Liver (tissue), 9 donors: ENCODE measurements around the gene NUP93. TPM values are rescaled to one million over a fixed set of nuclear protein-coding genes. Genes with fewer than 3 reads are reported as not detected.

Source experiments
- DNase-seq: peaks from one replicate; pipeline ENCODE4 v3.0.0-alpha.2; 2017; ENCODE audit warnings: low spot score
- H3K27ac ChIP-seq, 2 donors: one replicate each; pipeline ENCODE4 v1.7.0; 2013; ENCODE audit warnings: inconsistent platforms in 2 of 2, low read length in 2 of 2, control low read depth in 1 of 2, low read depth in 1 of 2, mild to moderate bottlenecking in 1 of 2
- H3K27me3 ChIP-seq, 4 donors: one replicate each; pipeline versions ENCODE4 v1.6.1 to v1.7.0; 2013; ENCODE audit warnings: low read length in 3 of 4, inconsistent platforms in 1 of 4, mild to moderate bottlenecking in 1 of 4, moderate library complexity in 1 of 4; ENCODE audit not compliant: control insufficient read depth in 4 of 4, insufficient read depth in 4 of 4
- H3K36me3 ChIP-seq, 4 donors: one replicate each; pipeline versions ENCODE4 v1.6.1 to v1.7.0; 2013; ENCODE audit warnings: low read length in 3 of 4, mild to moderate bottlenecking in 3 of 4, low read depth in 1 of 4, moderate library complexity in 1 of 4; ENCODE audit not compliant: control insufficient read depth in 4 of 4, insufficient read depth in 3 of 4
- H3K4me1 ChIP-seq, 4 donors: one replicate each; pipeline versions ENCODE4 v1.6.1 to v1.7.0; 2013; ENCODE audit warnings: low read length in 3 of 4, mild to moderate bottlenecking in 3 of 4, moderate library complexity in 1 of 4; ENCODE audit not compliant: control insufficient read depth in 4 of 4, insufficient read depth in 4 of 4
- H3K4me3 ChIP-seq, 3 donors: one replicate each; pipeline versions ENCODE4 v1.6.1 to v1.7.0; 2013; ENCODE audit warnings: low read length in 3 of 3, control low read depth in 1 of 3, low read depth in 1 of 3, mild to moderate bottlenecking in 1 of 3
- H3K9ac ChIP-seq, 2 donors: one replicate each; pipeline ENCODE4 v1.7.0; 2013; ENCODE audit warnings: low read length in 2 of 2, mild to moderate bottlenecking in 2 of 2, moderate library complexity in 2 of 2, control low read depth in 1 of 2, low read depth in 1 of 2
- H3K9me3 ChIP-seq, 4 donors: one replicate each; pipeline versions ENCODE4 v1.6.1 to v1.7.0; 2013; ENCODE audit warnings: low read length in 3 of 4; ENCODE audit not compliant: control insufficient read depth in 4 of 4
- ATF3 ChIP-seq: IDR thresholded peaks from 2 replicates; pipeline ENCODE4 v1.6.1; 2016; ENCODE audit warnings: antibody characterized with exemption
- CTCF ChIP-seq: fragments of 150-350 bp; IDR thresholded peaks from 2 replicates; pipeline ENCODE4 v1.5.1; 2017; ENCODE audit warnings: improper control_type of control experiment, low read depth, low read length; ENCODE audit not compliant: missing input control
- EGR1 ChIP-seq, 2 donors: IDR thresholded peaks; 2 replicates each; pipeline ENCODE4 v1.6.1; 2016 to 2018; ENCODE audit warnings: antibody characterized with exemption in 2 of 2, low read depth in 2 of 2
- FOXA1 ChIP-seq: IDR thresholded peaks from 2 replicates; pipeline ENCODE4 v1.6.1; 2016; ENCODE audit warnings: antibody characterized with exemption
- FOXA2 ChIP-seq: IDR thresholded peaks from 2 replicates; pipeline ENCODE4 v1.6.1; 2016; ENCODE audit warnings: antibody characterized with exemption
- GABPA ChIP-seq, 2 donors: IDR thresholded peaks in 1 of 2; conservative IDR thresholded peaks in 1 of 2; 2 replicates each; pipeline ENCODE4 v1.6.1; 2016; ENCODE audit warnings: antibody characterized with exemption in 2 of 2, mild to moderate bottlenecking in 1 of 2, moderate library complexity in 1 of 2
- HNF4A ChIP-seq, 2 donors: conservative IDR thresholded peaks; 2 replicates each; pipeline ENCODE4 v1.6.1; 2016; ENCODE audit warnings: antibody characterized with exemption in 2 of 2, mild to moderate bottlenecking in 2 of 2
- HNF4G ChIP-seq: IDR thresholded peaks from 2 replicates; pipeline ENCODE4 v1.6.1; 2016; ENCODE audit warnings: antibody characterized with exemption
- JUND ChIP-seq, 2 donors: IDR thresholded peaks; 2 replicates each; pipeline ENCODE4 v1.6.1; 2016; ENCODE audit warnings: antibody characterized with exemption in 2 of 2
- MAX ChIP-seq: IDR thresholded peaks from 2 replicates; pipeline ENCODE4 v1.6.1; 2016; ENCODE audit warnings: antibody characterized with exemption
- NR2F2 ChIP-seq: IDR thresholded peaks from 2 replicates; pipeline ENCODE4 v1.6.1; 2016; ENCODE audit warnings: antibody characterized with exemption
- RAD21 ChIP-seq, 2 donors: IDR thresholded peaks; 2 replicates each; pipeline ENCODE4 v1.6.1; 2016; ENCODE audit warnings: antibody characterized with exemption in 2 of 2, mild to moderate bottlenecking in 2 of 2
- REST ChIP-seq: IDR thresholded peaks from 2 replicates; pipeline ENCODE4 v1.6.1; 2016; ENCODE audit warnings: antibody characterized with exemption, mild to moderate bottlenecking
- RXRA ChIP-seq, 2 donors: IDR thresholded peaks; 2 replicates each; pipeline ENCODE4 v1.6.1; 2017 to 2018; ENCODE audit warnings: antibody characterized with exemption in 2 of 2, mild to moderate bottlenecking in 1 of 2
- SP1 ChIP-seq: IDR thresholded peaks from 2 replicates; pipeline ENCODE4 v1.6.1; 2018; ENCODE audit warnings: antibody characterized with exemption, mild to moderate bottlenecking
- TAF1 ChIP-seq: conservative IDR thresholded peaks from 2 replicates; pipeline ENCODE4 v1.6.1; 2016; ENCODE audit warnings: antibody characterized with exemption, mild to moderate bottlenecking
- YY1 ChIP-seq: IDR thresholded peaks from 2 replicates; pipeline ENCODE4 v1.6.1; 2016; ENCODE audit warnings: antibody characterized with exemption, mild to moderate bottlenecking
- ZBTB33 ChIP-seq: IDR thresholded peaks from 2 replicates; pipeline ENCODE4 v1.6.1; 2016; ENCODE audit warnings: antibody characterized with exemption
- WGBS: extraction: QIAGEN DNeasy Blood & Tissue Kit; methylation state at CpG from one replicate; pipeline ENCODE4 v1.1.7; 2013; 5-methylcytosine and 5-hydroxymethylcytosine counted together
- polyA plus RNA-seq, 2 donors: library from polyadenylated mRNA; stranded (reverse) in 1 of 2; unstranded in 1 of 2; fragments of 200-250 nt in 1 of 2; fragments of >200 nt in 1 of 2; fragmentation: Nextera tagmentation in 1 of 2; extraction: Ambion mirVana in 1 of 2; gene quantifications; one replicate each; pipeline versions ENCODE4 v1.2.1 to v1.2.3, GENCODE V29; 2013 to 2015
- total RNA-seq, 2 donors: library from RNA; depleted of rRNA; stranded (reverse); fragments of >200 nt; gene quantifications; one replicate each; pipeline ENCODE4 v1.2.3, GENCODE V29; 2014
- donor health status: healthy.
- donor health status: healthy.
- donor health status: healthy.
- donor health status: healthy.
- donor health status: healthy.

Gene NUP93
- total and polyA plus RNA-seq, 4 donors: 8.2 to 31.8 (median 9.8) TPM

GRCh38 chr16:56880685-56881084 lies 150.8 kb downstream of the NUP93 start:
- H3K9me3 ChIP-seq: no peaks in the 10 kb centered on the region
- WGBS: 94% methylated on average over 4 of the region's 4 CpGs
- no peak for TF ChIP-seq GABPA (IDR thresholded peaks at IDR 0.05 in 1 of 2, conservative IDR thresholded peaks at IDR 0.05 in 1 of 2)
- no peak for TF ChIP-seq YY1
- no peak for TF ChIP-seq NR2F2
- no peak for TF ChIP-seq RXRA (IDR thresholded peaks at IDR 0.05)
- TF ChIP-seq SP1: no peak
- no peak for TF ChIP-seq ZBTB33
- no peak for TF ChIP-seq ATF3
- no peak for TF ChIP-seq REST
- TF ChIP-seq HNF4G: no peak
- TF ChIP-seq JUND (IDR thresholded peaks at IDR 0.05): no peak
- TF ChIP-seq MAX: no peak
- no peak for TF ChIP-seq FOXA1
- TF ChIP-seq TAF1: no peak
- TF ChIP-seq CTCF: no peak
- no peak for TF ChIP-seq EGR1 (IDR thresholded peaks at IDR 0.05; ENCODE audit: low read depth in 2 of 2)
- TF ChIP-seq HNF4A (conservative IDR thresholded peaks at IDR 0.05): no peak
- no peak for TF ChIP-seq FOXA2
- TF ChIP-seq RAD21 (IDR thresholded peaks at IDR 0.05): no peak
- no peaks in the 10 kb centered on the region for H3K27me3 ChIP-seq
- no peak overlapping the region for H3K9ac ChIP-seq
- H3K27ac ChIP-seq: no peak overlapping the region
- no peak for DNase-seq
- no peak overlapping the region for H3K4me3 ChIP-seq
- H3K4me1 ChIP-seq: no peaks in the 10 kb centered on the region
- no peaks in the 10 kb centered on the region for H3K36me3 ChIP-seq
